Measurements from ENCODE around the gene CNOT2. TPM values are rescaled to one million over a fixed set of nuclear protein-coding genes. Genes with fewer than 3 reads are reported as not detected.

The CNOT2 gene
- polyA plus RNA-seq, 1 of the 3 experiments (the other 2 are of a cell fraction) = 45.3 TPM

DNA sequence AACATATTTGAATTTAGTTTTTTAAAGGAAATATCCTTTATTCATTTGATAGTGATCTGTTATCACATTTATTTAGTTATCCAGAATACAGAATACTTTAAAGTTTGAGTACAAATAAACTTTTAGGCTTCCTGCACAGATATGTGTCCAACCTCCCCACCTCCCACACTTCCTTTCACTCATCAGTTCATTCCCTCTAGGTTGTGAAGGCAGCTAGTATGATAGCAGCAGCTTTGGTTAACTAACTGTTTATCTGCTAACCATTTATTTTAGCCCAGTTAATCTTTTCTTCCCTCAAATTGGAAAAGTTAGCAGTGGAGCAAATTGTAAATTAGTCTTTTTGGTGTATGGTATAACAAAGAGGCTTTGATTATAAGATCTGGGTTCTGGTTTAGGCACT is 35.7 kb downstream of the CNOT2 start:
- Histone ChIP-seq H3K4me1 (ENCODE audit: control insufficient read depth in 1 of 2, insufficient read depth in 2 of 2, low read depth in 1 of 2, low read length in 1 of 2) (peaks cover 0 to 2% of the 10 kb centered on the region in 2 experiments; a peak in 3 of 4 replicates), H3K9me3 (no peaks in the 10 kb centered on the region), H3K79me2 (ENCODE audit: insufficient read depth) (peaks cover 94% of the 10 kb centered on the region), H3K27ac (ENCODE audit: low read depth in 2 of 2, low read length in 1 of 2) (no peak overlapping the region), H3K36me3 (replicated peaks in 1 of 2; ENCODE audit: control insufficient read depth in 1 of 2, insufficient read depth in 2 of 2, low read length in 1 of 2) (peaks cover 34 to 45% of the 10 kb centered on the region in 2 experiments), H3K4me2 (no peak overlapping the region), H3K9me2 (no peaks in the 10 kb centered on the region), H3K9ac (no peak overlapping the region), H3K27me3 (ENCODE audit: insufficient read depth) (no peaks in the 10 kb centered on the region), H2AFZ (ENCODE audit: low read depth) (no peak overlapping the region), H3K4me3 (ENCODE audit: low read depth in 2 of 2, low read length in 1 of 2) (no peak overlapping the region), H4K20me1 (ENCODE audit: insufficient read depth) (peaks cover 37% of the 10 kb centered on the region), H3F3A (replicated peaks; ENCODE audit: insufficient read depth) (peaks cover 11% of the 10 kb centered on the region)
- POLR2A ChIA-PET = no interaction called here
- TF ChIP-seq, protein P1, sequence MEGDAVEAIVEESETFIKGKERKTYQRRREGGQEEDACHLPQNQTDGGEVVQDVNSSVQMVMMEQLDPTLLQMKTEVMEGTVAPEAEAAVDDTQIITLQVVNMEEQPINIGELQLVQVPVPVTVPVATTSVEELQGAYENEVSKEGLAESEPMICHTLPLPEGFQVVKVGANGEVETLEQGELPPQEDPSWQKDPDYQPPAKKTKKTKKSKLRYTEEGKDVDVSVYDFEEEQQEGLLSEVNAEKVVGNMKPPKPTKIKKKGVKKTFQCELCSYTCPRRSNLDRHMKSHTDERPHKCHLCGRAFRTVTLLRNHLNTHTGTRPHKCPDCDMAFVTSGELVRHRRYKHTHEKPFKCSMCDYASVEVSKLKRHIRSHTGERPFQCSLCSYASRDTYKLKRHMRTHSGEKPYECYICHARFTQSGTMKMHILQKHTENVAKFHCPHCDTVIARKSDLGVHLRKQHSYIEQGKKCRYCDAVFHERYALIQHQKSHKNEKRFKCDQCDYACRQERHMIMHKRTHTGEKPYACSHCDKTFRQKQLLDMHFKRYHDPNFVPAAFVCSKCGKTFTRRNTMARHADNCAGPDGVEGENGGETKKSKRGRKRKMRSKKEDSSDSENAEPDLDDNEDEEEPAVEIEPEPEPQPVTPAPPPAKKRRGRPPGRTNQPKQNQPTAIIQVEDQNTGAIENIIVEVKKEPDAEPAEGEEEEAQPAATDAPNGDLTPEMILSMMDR (IDR thresholded peaks at IDR 0.05) = no peak
- TF ChIP-seq, protein P2, sequence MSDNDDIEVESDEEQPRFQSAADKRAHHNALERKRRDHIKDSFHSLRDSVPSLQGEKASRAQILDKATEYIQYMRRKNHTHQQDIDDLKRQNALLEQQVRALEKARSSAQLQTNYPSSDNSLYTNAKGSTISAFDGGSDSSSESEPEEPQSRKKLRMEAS (IDR thresholded peaks at IDR 0.05; ENCODE audit: low read depth) = no peak
- no peak for TF ChIP-seq EZH2phosphoT487 (IDR thresholded peaks at IDR 0.05; ENCODE audit: borderline replicate concordance, low read depth)
- no peak for TF ChIP-seq NRF1 (IDR thresholded peaks at IDR 0.05; ENCODE audit: low read depth, low read length)
- TF ChIP-seq, protein P3, sequence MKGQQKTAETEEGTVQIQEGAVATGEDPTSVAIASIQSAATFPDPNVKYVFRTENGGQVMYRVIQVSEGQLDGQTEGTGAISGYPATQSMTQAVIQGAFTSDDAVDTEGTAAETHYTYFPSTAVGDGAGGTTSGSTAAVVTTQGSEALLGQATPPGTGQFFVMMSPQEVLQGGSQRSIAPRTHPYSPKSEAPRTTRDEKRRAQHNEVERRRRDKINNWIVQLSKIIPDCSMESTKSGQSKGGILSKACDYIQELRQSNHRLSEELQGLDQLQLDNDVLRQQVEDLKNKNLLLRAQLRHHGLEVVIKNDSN (IDR thresholded peaks at IDR 0.05; ENCODE audit: borderline replicate concordance, low read depth) = no peak
- TF ChIP-seq EP300 (IDR thresholded peaks at IDR 0.05; ENCODE audit: borderline replicate concordance in 1 of 2, low read depth in 1 of 2, low read length in 1 of 2) = no peak
- TF ChIP-seq MEF2A (IDR thresholded peaks at IDR 0.05; ENCODE audit: borderline replicate concordance, low read depth) = no peak
- TF ChIP-seq NFIC (IDR thresholded peaks at IDR 0.05; ENCODE audit: borderline replicate concordance) = no peak
- TF ChIP-seq, protein P4, sequence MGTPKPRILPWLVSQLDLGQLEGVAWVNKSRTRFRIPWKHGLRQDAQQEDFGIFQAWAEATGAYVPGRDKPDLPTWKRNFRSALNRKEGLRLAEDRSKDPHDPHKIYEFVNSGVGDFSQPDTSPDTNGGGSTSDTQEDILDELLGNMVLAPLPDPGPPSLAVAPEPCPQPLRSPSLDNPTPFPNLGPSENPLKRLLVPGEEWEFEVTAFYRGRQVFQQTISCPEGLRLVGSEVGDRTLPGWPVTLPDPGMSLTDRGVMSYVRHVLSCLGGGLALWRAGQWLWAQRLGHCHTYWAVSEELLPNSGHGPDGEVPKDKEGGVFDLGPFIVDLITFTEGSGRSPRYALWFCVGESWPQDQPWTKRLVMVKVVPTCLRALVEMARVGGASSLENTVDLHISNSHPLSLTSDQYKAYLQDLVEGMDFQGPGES (IDR thresholded peaks at IDR 0.05; ENCODE audit: low read depth, low read length) = no peak
- no peak for TF ChIP-seq TAF1 (IDR thresholded peaks at IDR 0.05; ENCODE audit: borderline replicate concordance, low read depth, low read length)
- TF ChIP-seq, protein P5, sequence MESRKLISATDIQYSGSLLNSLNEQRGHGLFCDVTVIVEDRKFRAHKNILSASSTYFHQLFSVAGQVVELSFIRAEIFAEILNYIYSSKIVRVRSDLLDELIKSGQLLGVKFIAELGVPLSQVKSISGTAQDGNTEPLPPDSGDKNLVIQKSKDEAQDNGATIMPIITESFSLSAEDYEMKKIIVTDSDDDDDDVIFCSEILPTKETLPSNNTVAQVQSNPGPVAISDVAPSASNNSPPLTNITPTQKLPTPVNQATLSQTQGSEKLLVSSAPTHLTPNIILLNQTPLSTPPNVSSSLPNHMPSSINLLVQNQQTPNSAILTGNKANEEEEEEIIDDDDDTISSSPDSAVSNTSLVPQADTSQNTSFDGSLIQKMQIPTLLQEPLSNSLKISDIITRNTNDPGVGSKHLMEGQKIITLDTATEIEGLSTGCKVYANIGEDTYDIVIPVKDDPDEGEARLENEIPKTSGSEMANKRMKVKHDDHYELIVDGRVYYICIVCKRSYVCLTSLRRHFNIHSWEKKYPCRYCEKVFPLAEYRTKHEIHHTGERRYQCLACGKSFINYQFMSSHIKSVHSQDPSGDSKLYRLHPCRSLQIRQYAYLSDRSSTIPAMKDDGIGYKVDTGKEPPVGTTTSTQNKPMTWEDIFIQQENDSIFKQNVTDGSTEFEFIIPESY (IDR thresholded peaks at IDR 0.05; ENCODE audit: borderline replicate concordance, low read depth) = no peak
- TF ChIP-seq, protein P6, sequence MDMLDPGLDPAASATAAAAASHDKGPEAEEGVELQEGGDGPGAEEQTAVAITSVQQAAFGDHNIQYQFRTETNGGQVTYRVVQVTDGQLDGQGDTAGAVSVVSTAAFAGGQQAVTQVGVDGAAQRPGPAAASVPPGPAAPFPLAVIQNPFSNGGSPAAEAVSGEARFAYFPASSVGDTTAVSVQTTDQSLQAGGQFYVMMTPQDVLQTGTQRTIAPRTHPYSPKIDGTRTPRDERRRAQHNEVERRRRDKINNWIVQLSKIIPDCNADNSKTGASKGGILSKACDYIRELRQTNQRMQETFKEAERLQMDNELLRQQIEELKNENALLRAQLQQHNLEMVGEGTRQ (IDR thresholded peaks at IDR 0.05; ENCODE audit: borderline replicate concordance, low read depth, low read length) = no peak
- no peak for TF ChIP-seq TCF12 (IDR thresholded peaks at IDR 0.05)
- no peak for TF ChIP-seq FOSL2 (IDR thresholded peaks at IDR 0.05; ENCODE audit: borderline replicate concordance, low read depth)
- TF ChIP-seq POLR2AphosphoS5 (IDR thresholded peaks at IDR 0.05; ENCODE audit: low read depth, low read length) = no peak
- no peak for TF ChIP-seq SMC3 (IDR thresholded peaks at IDR 0.05; ENCODE audit: low read depth, low read length)
- no peak for TF ChIP-seq RFX5 (IDR thresholded peaks at IDR 0.05; ENCODE audit: low read length)
- DNase-seq = no peak
- CTCF ChIA-PET = no interaction called here

Data from SK-N-SH (cell line).